ENCODE results near the gene KHDRBS1. TPM values are rescaled to one million over a fixed set of nuclear protein-coding genes. Genes with fewer than 3 reads are reported as not detected.

KHDRBS1 gene
- polyA plus RNA-seq, 1 donor from 2014 or later, result 214 TPM

DNA sequence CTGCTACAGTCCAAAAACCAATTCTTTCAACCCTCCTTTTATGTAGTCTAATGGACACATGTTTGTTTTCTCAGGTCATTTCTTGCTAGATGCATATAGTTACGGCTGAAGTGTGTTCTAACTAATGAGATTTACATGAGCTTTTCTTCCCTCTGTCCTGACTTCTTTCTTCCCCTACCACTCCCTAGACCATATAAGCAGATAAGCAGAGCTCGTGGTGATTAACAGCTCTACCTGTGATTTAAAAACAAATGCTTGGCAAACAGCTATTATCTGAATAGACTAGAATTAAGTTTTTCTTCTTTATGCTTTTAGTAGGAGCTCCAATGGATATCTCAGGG, 18.6 kb downstream of the KHDRBS1 start:
- peaks cover 88% of the 10 kb centered on the region for H3K79me2 ChIP-seq (replicated peaks; ENCODE audit: insufficient read depth, low read length)
- H3K9ac ChIP-seq (ENCODE audit: low read length), result no peak overlapping the region
- no peak overlapping the region for H3K27ac ChIP-seq (ENCODE audit: low read length)
- TF ChIP-seq MXI1 (conservative IDR thresholded peaks at IDR 0.05; ENCODE audit: poor library complexity, severe bottlenecking) (no peak), RAD21 (conservative IDR thresholded peaks at IDR 0.05) (no peak), TAF1 (IDR thresholded peaks at IDR 0.05; ENCODE audit: low read depth) (no peak), EP300 (conservative IDR thresholded peaks at IDR 0.05; ENCODE audit: poor library complexity, severe bottlenecking) (no peak), POLR2AphosphoS5 (IDR thresholded peaks at IDR 0.05) (no peak), REST (IDR thresholded peaks at IDR 0.05; ENCODE audit: borderline replicate concordance) (no peak), EZH2 (IDR thresholded peaks at IDR 0.05; ENCODE audit: borderline replicate concordance, insufficient read depth, low read length, poor library complexity, severe bottlenecking) (no peak), SMC3 (conservative IDR thresholded peaks at IDR 0.05; ENCODE audit: poor library complexity) (no peak)
- TF ChIP-seq, protein P1, sequence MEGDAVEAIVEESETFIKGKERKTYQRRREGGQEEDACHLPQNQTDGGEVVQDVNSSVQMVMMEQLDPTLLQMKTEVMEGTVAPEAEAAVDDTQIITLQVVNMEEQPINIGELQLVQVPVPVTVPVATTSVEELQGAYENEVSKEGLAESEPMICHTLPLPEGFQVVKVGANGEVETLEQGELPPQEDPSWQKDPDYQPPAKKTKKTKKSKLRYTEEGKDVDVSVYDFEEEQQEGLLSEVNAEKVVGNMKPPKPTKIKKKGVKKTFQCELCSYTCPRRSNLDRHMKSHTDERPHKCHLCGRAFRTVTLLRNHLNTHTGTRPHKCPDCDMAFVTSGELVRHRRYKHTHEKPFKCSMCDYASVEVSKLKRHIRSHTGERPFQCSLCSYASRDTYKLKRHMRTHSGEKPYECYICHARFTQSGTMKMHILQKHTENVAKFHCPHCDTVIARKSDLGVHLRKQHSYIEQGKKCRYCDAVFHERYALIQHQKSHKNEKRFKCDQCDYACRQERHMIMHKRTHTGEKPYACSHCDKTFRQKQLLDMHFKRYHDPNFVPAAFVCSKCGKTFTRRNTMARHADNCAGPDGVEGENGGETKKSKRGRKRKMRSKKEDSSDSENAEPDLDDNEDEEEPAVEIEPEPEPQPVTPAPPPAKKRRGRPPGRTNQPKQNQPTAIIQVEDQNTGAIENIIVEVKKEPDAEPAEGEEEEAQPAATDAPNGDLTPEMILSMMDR (IDR thresholded peaks at IDR 0.05; ENCODE audit: poor library complexity, severe bottlenecking), result no peak
- no peaks in the 10 kb centered on the region for H3K9me2 ChIP-seq (ENCODE audit: insufficient read depth, low read length)
- no peak overlapping the region for H2AFZ ChIP-seq (ENCODE audit: low read depth, low read length)
- H3K4me2 ChIP-seq (ENCODE audit: low read length), result no peak overlapping the region
- H3F3A ChIP-seq (ENCODE audit: insufficient read depth, low read length, poor library complexity, severe bottlenecking), result no peaks in the 10 kb centered on the region
- peaks cover 9% of the 10 kb centered on the region for H3K36me3 ChIP-seq (ENCODE audit: insufficient read depth, low read length)
- H3K9me3 ChIP-seq (ENCODE audit: low read length), result no peaks in the 10 kb centered on the region
- H3K4me3 ChIP-seq (ENCODE audit: low read length), result no peak overlapping the region
- no peaks in the 10 kb centered on the region for H3K27me3 ChIP-seq (ENCODE audit: insufficient read depth, low read depth, low read length)
- peaks cover 78% of the 10 kb centered on the region for H4K20me1 ChIP-seq (ENCODE audit: insufficient read depth)

DNA sequence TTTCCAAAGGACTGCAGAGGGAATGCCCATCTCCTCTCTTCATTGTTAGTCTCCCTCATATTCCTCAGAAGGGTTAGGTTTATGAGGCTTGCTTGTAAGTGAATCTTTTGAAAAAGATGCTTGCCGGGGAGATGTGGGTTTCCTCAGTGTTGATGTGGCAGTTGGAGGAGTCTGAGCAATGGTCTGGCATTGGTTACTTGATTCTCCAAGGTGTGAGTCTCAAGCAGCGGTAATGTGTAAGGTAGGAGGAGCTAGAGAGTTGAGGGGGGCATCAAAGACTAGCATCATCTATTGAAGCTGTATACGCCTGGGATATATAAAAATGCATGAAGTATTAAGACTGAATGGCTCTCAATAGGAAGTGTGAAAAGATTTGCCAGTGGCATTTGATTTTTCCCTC, 21.5 kb downstream of the KHDRBS1 start:
- H3F3A ChIP-seq (ENCODE audit: insufficient read depth, low read length, poor library complexity, severe bottlenecking), result no peaks in the 10 kb centered on the region
- TF ChIP-seq MXI1 (conservative IDR thresholded peaks at IDR 0.05; ENCODE audit: poor library complexity, severe bottlenecking), result no peak
- no peak for TF ChIP-seq TAF1 (IDR thresholded peaks at IDR 0.05; ENCODE audit: low read depth)
- TF ChIP-seq RAD21 (conservative IDR thresholded peaks at IDR 0.05), result no peak
- no peak for TF ChIP-seq EZH2 (IDR thresholded peaks at IDR 0.05; ENCODE audit: borderline replicate concordance, insufficient read depth, low read length, poor library complexity, severe bottlenecking)
- TF ChIP-seq REST (IDR thresholded peaks at IDR 0.05; ENCODE audit: borderline replicate concordance), result no peak
- TF ChIP-seq EP300 (conservative IDR thresholded peaks at IDR 0.05; ENCODE audit: poor library complexity, severe bottlenecking), result no peak
- TF ChIP-seq, protein P1 (IDR thresholded peaks at IDR 0.05; ENCODE audit: poor library complexity, severe bottlenecking), result no peak
- H4K20me1 ChIP-seq (ENCODE audit: insufficient read depth), result peaks cover 68% of the 10 kb centered on the region
- peaks cover 84% of the 10 kb centered on the region for H3K79me2 ChIP-seq (replicated peaks; ENCODE audit: insufficient read depth, low read length)
- no peak overlapping the region for H2AFZ ChIP-seq (ENCODE audit: low read depth, low read length)
- H3K9ac ChIP-seq (ENCODE audit: low read length), result no peak overlapping the region
- H3K27ac ChIP-seq (ENCODE audit: low read length), result no peak overlapping the region
- H3K9me3 ChIP-seq (ENCODE audit: low read length), result no peaks in the 10 kb centered on the region
- H3K9me2 ChIP-seq (ENCODE audit: insufficient read depth, low read length), result no peaks in the 10 kb centered on the region
- no peak overlapping the region for H3K4me3 ChIP-seq (ENCODE audit: low read length)
- no peak overlapping the region for H3K4me2 ChIP-seq (ENCODE audit: low read length)
- H3K36me3 ChIP-seq (ENCODE audit: insufficient read depth, low read length), result peaks cover 31% of the 10 kb centered on the region
- no peaks in the 10 kb centered on the region for H3K27me3 ChIP-seq (ENCODE audit: insufficient read depth, low read depth, low read length)

Data from neural cell (in vitro differentiated cells).